GM21515 (cell line): ENCODE results near the gene FANK1.
"Not testable (repeated sequence)": the region's sequence is repeated elsewhere in the genome, so short reads cannot be mapped to it uniquely, and the experiment has no call there.

Experiments used
- ATAC-seq: cut with Tn5 transposase; IDR thresholded peaks from one replicate; pipeline ENCODE4 v1.9.1; 2021; ENCODE audit not compliant: unreplicated experiment

Gene FANK1

DNA sequence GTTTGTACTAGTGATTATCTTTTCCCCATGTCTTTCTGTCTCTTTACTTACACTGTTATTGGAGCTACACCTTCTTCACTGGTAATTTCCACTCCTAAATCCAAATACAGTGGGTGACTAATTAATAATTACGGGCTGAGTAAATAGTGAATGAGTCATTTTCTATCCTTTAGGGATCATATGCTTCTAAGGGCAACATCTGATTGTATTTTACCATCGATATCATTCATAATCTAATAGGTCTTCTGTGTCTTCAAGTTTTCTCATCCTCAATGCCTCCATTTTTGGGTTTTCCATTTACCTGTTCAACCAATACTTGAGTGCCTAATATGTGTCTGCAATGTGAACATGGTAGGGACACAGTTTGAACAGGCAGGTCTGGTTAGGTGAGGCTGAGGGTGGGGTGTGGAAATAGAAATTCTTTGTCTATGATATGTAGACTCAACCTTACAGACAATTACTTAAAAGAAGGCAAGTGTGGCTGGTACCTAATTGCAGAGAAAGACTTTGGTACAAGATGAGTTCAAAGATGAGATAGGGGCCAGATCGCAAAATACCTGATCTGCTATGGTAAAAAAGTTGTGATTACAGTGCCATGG lies 9.4 kb upstream of the FANK1 start:
- no peak for ATAC-seq

DNA sequence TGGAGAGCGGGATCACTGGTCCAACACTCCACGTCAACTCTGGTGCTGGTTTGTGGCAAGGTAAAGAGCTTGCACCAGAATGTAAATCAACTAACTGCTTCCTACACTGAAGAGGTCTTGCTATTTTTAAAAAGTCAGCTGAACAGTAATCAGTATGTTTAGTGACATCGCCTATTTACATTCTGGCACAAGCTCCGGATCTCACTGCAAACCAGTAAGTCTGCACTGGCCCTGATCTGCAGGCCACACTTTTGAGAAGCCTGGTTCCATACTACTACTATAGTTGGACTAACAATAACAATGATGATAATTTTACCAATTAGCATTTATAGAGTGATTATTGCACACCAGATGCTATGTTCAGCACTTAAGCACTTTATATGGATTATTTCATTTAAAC lies 6.9 kb upstream of the FANK1 start:
- ATAC-seq = not testable (repeated sequence)

DNA sequence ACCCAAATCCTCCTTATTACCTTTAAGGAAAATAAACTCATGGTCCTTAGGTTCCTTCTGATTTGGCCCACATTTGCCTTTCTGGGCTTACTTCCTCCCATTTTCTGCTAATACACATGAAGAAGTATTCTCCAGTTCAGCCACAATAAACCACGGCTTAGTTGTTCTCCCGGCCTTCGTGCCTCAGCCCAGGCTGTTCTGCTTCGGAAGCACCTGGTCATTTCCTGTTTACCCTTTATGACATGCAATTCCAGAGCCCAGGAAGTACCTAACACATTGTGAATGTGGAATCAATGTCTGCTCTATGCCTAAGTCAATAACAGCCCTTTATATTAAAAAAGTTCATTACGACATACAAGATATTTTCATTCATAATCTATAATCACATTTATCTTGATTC lies 4.0 kb upstream of the FANK1 start:
- not testable (repeated sequence) for ATAC-seq

DNA sequence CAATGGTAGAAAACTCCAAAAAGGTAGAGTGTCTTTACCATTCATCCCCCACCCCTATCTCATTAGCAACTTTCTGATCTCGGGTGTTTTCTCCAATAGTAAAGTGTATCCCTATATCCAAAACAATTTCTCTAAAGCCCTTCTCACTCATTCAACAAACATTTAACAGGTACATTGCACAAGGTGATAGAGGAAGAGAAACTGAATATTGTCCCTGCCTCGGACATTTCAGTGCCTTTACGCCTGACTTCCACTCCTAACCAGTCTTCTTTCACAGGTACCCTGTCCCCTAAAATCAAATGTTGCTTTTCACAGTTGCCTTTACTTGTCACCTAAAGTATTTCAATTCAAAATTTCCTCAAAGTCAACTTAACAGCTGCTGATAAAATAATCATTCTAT lies 2.2 kb upstream of the FANK1 start:
- ATAC-seq = not testable (repeated sequence)

DNA sequence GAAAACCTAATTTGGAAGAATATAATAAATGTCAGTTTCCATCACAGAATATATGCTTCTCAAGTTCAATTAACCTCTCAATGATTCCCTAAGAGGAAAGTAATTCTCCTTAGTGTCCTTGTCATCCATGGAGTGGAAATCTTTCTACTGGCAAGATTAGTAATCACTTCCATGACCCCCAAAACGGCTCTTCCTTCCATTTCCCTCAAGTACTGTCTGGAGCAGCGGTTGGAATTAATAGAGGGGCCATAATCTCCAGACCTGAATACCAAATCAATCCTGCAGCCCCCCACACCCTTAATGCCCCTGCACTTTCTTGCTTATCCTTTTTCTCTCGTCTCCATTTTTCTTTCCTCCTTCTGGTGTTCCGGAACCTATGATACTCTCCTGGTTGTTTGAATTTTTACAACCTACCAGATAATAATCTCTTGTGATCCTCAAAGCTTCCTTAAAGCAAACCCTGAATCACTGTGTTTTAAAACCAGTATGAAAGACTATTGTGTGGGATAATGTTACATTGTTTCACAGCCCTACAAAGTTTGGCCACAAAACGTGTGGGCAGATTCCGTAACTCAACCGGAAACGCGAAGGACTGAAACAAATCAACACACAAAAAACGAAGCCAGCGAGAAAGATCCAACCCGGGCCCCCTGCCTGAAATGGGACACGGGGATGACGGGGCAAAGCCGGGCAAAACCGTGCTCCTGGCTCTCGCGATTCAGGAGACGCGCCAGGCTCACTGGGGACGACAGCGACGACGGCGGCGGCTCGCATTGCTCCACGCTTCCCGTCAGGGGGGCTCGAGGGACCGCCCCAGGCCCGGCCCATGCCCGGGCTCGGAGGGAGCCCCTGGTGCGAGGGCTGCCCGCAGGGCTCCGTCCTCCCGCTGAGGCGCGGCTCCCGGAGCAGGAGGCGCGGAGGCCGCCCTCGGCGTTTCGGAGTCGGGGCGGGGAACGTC lies 955 bp upstream of the FANK1 start:
- peak; percentile 49 for ATAC-seq

DNA sequence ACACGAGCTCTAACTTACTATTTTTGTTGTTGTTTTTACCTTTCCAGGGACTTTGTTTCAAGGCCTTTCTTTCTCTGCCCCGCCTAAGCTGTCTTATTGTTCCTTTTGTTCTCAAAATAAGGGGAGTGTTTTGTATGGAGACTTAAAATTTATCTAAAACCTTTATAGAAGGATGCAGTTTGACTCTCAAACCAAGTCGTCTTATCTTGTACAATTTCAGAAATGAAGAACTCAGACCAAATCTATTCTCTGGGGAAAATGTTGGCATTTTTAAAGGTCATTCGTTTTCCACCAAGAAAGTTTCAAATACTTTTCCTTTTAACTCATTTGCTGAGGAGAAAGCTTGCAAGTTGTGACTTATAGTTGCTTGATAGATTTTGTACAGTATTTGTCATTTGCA lies 953 bp downstream of the FANK1 start:
- ATAC-seq = not testable (repeated sequence)

DNA sequence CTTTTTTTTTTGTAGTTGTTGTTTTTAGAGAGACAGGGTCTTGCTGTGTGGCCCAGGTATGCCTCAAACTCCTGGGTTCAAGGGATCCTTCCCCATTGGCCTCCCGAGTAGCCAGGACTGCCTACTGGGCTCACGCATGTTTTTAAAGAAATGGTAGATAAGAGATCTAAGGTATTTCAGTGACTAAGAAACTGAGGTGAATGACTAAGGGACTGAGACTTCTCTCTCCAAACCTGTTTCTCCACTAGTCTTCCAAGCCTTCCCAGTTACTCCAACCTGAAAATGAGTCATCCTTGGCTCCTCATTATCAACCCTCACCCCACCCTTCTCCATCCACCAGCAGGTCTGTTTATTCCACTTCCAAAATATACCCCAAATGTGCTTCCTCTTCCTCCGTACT lies 4.6 kb downstream of the FANK1 start:
- ATAC-seq = not testable (repeated sequence)

DNA sequence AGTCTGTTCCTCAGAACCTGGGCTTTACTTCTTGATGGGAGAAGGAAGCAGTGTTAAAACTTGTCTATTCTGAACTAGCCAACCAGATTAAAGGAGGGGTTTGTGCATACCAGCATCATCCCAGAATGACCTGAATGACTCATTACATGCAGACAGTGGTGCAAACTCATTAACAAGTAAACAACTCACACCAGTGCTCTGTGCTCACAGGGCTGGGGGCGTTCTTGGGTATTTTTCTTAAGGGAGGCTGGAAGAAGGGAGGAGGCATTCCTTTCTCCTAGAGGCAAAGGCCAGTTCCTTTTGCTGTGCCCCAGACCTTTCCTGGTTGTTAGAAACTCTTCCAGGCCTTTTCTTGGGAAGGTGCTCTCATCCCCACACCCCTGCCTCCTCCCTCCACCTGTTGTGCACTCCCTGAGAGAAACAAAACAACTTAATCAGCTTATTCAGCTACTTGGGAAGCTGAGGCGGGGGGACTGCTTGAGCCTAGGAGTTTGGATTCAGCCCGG lies 6.8 kb downstream of the FANK1 start:
- ATAC-seq = not testable (repeated sequence)

DNA sequence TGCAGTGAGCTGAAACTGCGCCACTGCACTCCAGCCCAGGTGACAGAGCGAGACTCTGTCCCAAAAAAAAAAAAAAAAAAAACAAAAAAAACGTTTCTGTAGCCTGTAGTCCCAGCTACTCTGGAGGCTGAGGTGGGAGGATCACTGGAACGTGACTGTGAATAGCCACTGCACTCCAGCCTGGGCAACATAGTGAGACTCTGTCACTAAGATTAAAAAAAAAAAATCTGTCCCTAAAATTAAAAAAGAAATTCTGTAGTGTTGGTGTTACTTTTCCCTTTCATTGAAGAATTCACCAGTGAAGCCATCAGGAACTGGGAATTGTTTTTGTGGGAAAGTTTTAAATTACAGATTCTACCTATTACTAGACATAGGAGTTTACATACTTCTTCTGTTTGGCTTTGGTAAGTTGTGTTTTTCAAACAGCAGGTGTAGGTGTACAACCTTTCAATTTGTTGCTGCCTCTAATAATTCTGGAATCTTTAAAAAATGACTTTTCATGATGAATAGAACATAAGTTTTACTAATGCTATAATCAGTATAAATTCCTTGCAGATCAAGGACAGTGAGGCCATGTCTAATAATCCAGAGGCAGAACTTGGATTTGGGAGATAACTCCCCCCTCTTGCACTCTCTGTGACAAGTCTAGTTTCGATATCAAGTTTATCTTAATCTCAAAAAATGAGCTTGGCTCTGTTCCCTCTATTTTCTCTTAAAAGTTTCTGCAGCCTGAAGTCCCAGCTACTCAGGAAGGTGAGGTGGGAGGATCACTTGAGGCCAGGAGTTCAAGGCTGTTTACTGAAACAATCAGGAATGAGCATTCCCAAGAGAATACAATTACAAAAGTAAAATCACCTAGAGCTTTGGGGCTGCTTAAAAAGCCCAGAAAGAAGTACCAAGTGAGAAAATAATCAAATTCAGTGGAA lies 9.0 kb downstream of the FANK1 start:
- not testable (repeated sequence) for ATAC-seq

DNA sequence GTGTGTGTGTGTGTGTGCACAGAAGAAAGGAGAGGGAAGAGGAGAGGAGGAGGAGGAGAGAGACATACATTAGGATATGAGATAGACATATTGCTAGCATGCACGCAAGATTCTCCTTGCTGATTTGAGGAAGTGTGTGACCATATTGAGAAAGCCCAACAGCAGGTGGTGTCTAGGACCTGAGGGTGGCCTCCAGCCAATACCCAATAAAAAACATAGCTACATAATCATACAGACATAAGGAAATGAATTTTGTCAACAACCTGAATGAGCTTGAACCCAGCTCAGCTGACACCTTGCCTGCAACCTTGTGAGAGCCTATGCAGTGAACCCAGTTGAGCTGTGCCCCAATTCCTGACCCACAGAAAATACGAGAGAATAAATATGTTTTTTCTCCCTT lies 11.2 kb downstream of the FANK1 start:
- ATAC-seq = not testable (repeated sequence)

DNA sequence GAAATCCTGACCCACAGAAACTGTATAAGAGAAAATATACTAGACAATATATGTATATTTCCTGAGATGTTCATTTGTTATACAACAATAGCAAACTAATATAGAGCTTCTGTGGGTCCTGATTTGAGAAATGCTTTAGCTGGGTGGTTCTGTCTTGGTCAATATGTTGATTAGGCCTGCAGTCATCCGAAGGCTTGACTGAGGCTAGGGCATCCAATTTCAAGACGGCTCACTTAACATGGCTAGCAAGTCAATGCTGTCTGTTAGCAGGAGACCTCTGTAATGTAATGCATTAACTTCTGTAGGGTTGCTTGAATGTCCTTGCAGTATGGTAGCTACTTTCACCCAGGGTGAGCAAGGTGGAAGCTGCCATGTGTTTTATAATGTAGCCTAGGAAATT lies 12.4 kb downstream of the FANK1 start:
- ATAC-seq = not testable (repeated sequence)

DNA sequence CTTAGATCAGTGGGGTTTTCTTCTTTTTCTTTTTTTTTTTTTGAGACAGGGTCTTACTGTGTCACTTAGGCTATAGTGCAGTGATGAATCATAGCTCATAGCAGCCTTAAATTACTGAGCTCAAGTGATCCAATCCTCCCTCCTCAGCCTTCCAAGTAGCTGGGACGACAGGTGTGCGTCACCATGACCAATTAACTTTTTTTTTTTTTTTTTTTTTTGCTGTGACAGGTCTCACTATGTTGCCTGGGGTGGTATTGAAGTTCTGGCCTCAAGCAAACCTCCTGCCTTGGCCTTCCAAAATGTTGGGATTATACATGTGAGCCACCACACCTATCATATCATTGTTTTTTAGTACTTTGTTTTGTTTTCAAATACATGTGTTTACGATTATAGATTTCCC lies 13.1 kb downstream of the FANK1 start:
- ATAC-seq = not testable (repeated sequence)

DNA sequence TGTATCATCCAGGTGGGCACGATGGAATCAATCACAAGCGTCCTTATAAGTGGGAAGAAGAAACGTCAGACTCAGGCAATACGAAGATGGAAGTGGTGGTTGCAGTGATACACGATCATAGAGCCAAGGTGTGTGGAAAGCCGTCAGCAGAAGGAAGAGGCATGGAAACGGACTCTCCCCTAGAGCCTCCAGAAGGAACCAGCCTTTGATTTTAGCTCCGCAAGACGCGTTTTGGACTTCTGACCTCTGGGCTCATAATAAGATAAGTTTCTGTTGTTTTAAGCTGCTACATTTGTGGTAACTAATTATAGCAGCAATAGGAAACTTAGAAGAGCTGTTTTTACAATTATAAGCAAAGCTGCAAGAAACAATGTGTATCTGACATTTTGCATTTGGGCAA lies 14.8 kb downstream of the FANK1 start:
- no peak for ATAC-seq

DNA sequence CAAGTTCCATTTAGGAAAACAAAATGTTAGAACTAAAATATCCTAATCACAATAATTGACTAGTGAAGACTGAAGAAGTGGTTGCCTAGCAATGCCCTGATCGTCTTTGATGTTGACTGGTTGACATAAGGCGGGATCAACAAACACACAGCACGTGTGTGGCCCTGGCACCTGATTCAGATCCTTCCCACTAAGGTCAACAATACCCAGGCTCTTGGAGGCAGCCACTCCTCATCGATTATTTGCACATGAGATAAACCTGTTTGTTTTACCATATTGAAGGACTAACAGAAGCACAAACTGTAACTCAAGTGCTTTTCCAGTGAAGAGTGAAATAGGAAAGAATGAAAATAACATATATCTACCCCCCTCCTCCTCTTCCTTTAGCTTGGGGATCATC lies 15.6 kb downstream of the FANK1 start:
- no peak for ATAC-seq

DNA sequence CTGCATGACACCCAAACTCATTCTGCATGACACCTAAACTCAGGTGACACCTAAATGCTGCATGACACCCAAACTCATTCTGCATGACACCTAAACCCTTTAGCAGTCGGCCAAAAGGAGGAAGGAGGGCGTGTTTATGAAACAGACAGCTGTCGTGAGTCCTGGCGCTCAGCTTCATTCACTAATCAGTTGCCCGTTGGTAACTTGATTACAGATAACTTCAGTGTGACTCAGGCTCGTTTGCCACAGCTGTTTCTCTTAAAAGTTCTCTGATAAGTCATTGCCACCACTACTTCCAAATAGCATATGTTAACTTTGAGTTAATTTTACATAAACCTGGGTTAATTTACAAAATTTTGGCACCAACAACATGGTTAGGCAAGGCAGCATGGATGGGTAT lies 16.9 kb downstream of the FANK1 start:
- not testable (repeated sequence) for ATAC-seq

DNA sequence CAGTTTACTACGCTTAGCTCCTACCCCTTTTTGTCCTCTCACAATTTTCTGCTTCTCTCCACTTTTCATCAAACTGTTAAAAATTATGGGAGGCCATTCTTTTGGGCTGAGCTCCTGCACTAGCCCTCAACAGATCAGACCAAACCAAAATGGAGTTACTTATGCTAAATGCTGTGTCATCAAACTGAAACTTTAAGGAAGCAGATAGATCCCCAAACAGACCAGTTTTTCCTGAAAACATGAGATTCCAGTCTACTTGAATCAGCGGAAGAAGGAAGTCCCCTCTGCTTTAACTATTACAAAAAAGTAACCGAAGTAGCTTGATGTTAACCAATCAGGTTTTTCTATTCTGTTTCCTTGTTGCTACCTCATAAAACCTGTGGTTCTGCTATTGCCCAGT lies 20.6 kb downstream of the FANK1 start:
- ATAC-seq = no peak

DNA sequence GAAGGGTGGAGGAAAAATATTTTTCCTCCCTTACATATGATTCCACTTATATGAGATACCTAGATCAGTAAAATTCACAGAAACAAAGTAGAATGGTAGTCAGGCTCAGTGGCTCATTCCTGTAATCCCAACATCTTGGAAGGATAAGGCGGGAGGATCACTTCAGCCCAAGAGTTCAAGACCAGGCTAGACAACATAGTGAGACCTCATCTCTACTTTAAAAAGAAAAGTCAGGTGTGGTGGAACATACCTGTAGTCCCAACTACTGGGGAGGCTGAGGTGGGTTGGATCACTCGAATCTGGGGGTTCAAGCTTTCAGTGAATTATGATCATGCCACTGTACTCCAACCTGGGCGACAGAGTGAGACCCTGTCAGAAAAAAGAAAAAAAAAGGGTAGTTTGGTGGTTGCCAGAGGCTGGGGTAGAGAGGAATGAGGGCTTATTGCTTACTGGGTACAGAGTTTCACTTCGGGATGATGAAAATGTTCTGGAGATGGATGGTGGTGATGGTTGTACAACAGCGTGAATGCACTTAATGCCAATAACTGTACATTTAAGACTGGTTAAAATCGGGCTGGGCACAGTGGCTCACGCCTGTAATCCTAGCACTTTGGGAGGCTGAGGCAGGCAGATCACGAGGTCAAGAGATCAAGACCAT lies 21.5 kb downstream of the FANK1 start:
- not testable (repeated sequence) for ATAC-seq

DNA sequence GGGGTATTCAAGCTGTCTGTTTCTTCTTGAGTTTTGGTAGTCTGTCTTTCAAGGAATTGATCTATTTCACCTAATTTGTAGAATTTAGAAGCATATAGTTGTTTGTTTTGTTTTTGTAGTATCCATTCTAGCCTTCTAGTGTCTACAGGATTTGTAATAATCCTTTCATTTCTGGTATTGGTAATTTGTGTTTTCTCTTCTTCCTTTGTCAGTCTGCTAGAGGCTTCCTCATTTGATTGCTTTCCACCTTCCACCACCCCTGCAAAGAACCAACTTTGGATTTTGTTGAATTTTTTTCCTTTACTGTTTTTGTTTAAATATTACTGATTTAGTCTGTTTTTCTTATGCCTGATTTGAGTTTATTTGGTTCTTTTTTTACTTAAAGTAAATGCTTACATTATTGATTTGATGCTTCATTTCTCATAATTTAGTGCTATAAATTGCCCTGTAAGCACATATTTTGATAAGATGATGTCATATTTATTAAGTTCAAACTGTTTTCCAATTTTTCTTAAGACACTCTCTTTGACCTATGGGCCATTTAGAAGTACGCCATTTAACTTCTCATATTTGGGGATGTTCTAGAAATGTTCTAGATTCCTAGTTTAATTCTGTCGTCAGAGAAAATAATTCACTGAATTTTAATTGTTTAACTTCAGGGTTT lies 25.4 kb downstream of the FANK1 start:
- not testable (repeated sequence) for ATAC-seq

DNA sequence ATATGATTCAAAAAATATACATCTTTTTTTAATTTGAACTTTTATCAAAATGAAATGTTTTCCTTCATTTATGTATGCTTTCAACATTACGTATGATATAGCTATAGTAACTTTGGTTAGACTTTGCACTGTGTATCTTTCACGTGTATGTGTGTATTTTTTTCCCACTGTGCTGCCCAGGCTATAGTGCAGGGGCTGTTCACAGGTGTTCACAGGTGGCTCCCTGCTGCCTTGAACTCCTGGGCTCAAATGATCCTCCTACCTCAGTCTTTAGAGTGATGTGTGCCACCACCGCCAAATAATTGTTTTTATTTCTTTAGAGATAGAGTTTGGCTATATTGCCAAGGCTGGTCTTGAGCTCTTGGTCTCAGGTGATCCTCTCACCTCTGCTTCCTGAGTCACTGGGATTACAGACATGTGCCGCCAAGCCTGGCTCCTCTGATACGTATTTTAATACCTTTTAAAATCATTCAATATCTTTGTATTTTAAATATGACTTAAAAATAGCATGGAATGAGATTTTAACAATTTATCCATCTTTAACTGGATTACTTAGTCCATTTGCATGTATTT lies 29.0 kb downstream of the FANK1 start:
- ATAC-seq = no peak

DNA sequence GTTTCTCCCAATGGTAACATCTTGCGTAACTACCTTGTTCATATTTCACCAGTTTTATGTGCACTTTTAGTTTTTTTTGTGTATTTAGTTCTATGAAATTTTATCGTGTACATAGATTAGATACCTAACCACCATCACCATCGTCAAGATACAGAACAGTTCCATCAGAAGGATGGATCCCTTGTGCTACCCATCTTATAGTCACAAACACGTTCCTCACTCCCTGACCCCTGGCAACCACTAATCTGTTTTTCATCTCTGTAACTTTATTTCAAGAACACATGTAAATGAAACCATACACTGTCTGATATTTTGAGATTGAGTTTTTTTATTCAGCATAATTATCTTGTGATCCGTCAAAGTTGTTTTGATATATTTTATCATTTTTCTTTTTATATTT lies 29.9 kb downstream of the FANK1 start:
- no peak for ATAC-seq
